ENCODE results near the gene ZFP69B. TPM values are rescaled to one million over a fixed set of nuclear protein-coding genes. Genes with fewer than 3 reads are reported as not detected.

ZFP69B gene
- total RNA-seq, 6 donors from 2014 or later = 0.76 to 1.7 (median 1.4) TPM; not detected in 2

- H3K27me3 ChIP-seq = no peaks in the 10 kb centered on the region
- H3K4me1 ChIP-seq = no peaks in the 10 kb centered on the region
- H3K36me3 ChIP-seq = peaks cover 30 to 83% (median 56%) of the 10 kb centered on the region in 4 donors
- DNase-seq (no peak), ATAC-seq (ENCODE audit: low FRiP score in 2 of 2) (no peak)
- H3K27ac ChIP-seq = no peak overlapping the region
- no peak for TF ChIP-seq CTCF (IDR thresholded peaks at IDR 0.05)
- no peak for TF ChIP-seq POLR2A (IDR thresholded peaks at IDR 0.05)
- no peak for TF ChIP-seq POLR2AphosphoS5 (IDR thresholded peaks at IDR 0.05)
- no peaks in the 10 kb centered on the region for H3K9me3 ChIP-seq
- WGBS, 2 donors = 86 to 94% methylated on average over 3 of the region's 3 CpGs
- H3K4me3 ChIP-seq = no peak overlapping the region
Measured at GRCh38 chr1:40414331-40414730, 35.9 kb upstream of the ZFP69B start.

- 96 to 100% methylated on average over 3 to 4 of the region's 4 CpGs for WGBS, 2 donors
- no peak for DNase-seq
- no peak for ATAC-seq (ENCODE audit: low FRiP score in 2 of 2)
- no peaks in the 10 kb centered on the region for H3K27me3 ChIP-seq
- no peaks in the 10 kb centered on the region for H3K9me3 ChIP-seq
- H3K4me3 ChIP-seq = no peak overlapping the region
- TF ChIP-seq CTCF (IDR thresholded peaks at IDR 0.05) (no peak), POLR2A (IDR thresholded peaks at IDR 0.05) (no peak), POLR2AphosphoS5 (IDR thresholded peaks at IDR 0.05) (no peak), EP300 (IDR thresholded peaks at IDR 0.05) (no peak)
- no peak overlapping the region for H3K27ac ChIP-seq
- H3K4me1 ChIP-seq = peaks cover 0 to 2% (median 2%) of the 10 kb centered on the region in 4 donors
- peaks cover 27 to 79% (median 50%) of the 10 kb centered on the region in 4 donors for H3K36me3 ChIP-seq
Measured at GRCh38 chr1:40416709-40417108, 33.6 kb upstream of the ZFP69B start.

- peaks cover 3 to 14% (median 11%) of the 10 kb centered on the region in 4 donors for H3K4me1 ChIP-seq
- 64 to 65% methylated on average over 15 of the region's 15 CpGs for WGBS, 2 donors
- no peak for TF ChIP-seq POLR2AphosphoS5 (IDR thresholded peaks at IDR 0.05)
- TF ChIP-seq EP300 (IDR thresholded peaks at IDR 0.05) = no peak
- no peak for TF ChIP-seq POLR2A (IDR thresholded peaks at IDR 0.05)
- TF ChIP-seq CTCF (IDR thresholded peaks at IDR 0.05) = no peak
- ATAC-seq (ENCODE audit: low FRiP score in 2 of 2) (peak in 1 of 2 donors; percentile 60), DNase-seq (peak in 1 of 2 donors; percentile 56)
- H3K27me3 ChIP-seq = no peaks in the 10 kb centered on the region
- H3K36me3 ChIP-seq = peaks cover 10 to 49% (median 24%) of the 10 kb centered on the region in 4 donors
- H3K27ac ChIP-seq = peak overlapping the region in 3 of 4 donors; percentile 3 to 21 (median 10)
- H3K9me3 ChIP-seq = no peaks in the 10 kb centered on the region
- no peak overlapping the region for H3K4me3 ChIP-seq
Measured at GRCh38 chr1:40421431-40422384, 28.6 kb upstream of the ZFP69B start.

- Histone ChIP-seq H3K4me1 (peaks cover 3 to 14% (median 11%) of the 10 kb centered on the region in 4 donors), H3K36me3 (peaks cover 3 to 39% (median 14%) of the 10 kb centered on the region in 4 donors), H3K9me3 (no peaks in the 10 kb centered on the region), H3K4me3 (no peak overlapping the region), H3K27me3 (no peaks in the 10 kb centered on the region), H3K27ac (peak overlapping the region in 2 of 4 donors; percentile 21 to 27)
- no peak for ATAC-seq (ENCODE audit: low FRiP score in 2 of 2)
- no peak for DNase-seq
- WGBS, 2 donors = 77 to 78% methylated on average over 11 of the region's 11 CpGs
- no peak for TF ChIP-seq CTCF (IDR thresholded peaks at IDR 0.05)
- no peak for TF ChIP-seq POLR2A (IDR thresholded peaks at IDR 0.05)
- no peak for TF ChIP-seq POLR2AphosphoS5 (IDR thresholded peaks at IDR 0.05)
- TF ChIP-seq EP300 (IDR thresholded peaks at IDR 0.05) = no peak
Measured at GRCh38 chr1:40422630-40423263, 27.5 kb upstream of the ZFP69B start.

All from upper lobe of left lung (tissue), 6 donors.